Stimulated activated CD8-positive, alpha-beta memory T cell treated with anti-CD3 and anti-CD28 coated beads, Interleukin-4, amount 100 ng/mL, for 24 hours (primary cell): ENCODE data around the gene ZNF784.
A peak's percentile ranks its signal among the peaks of the same experiment; 100 is the strongest.

Source experiments
- DNase-seq: peaks from one replicate; pipeline ENCODE4 v3.0.0-alpha.2; 2020; ENCODE audit warnings: low read depth

ZNF784 gene

GRCh38 chr19:55656552-55656951 is 32.2 kb upstream of the ZNF784 start:
- DNase-seq, result no peak

- DNase-seq, result no peak
Measured at GRCh38 chr19:55655648-55656040, 31.3 kb upstream of the ZNF784 start.

- peak; percentile 93 for DNase-seq
Measured at GRCh38 chr19:55654868-55655647, 30.7 kb upstream of the ZNF784 start, which contains the start of gene U2AF2. Gene U2AF2, plus strand, starts transcription at chr19:55655035. Its CDS starts 70 bp downstream, at chr19:55655105.

- peak; percentile 99 for DNase-seq
Measured at GRCh38 chr19:55654323-55654867, 30.0 kb upstream of the ZNF784 start.

- DNase-seq, result peak; percentile 98
Measured at GRCh38 chr19:55653651-55654322, 29.4 kb upstream of the ZNF784 start.

GRCh38 chr19:55652311-55653128 is 28.2 kb upstream of the ZNF784 start:
- DNase-seq, result no peak

GRCh38 chr19:55651236-55651635 is 26.9 kb upstream of the ZNF784 start:
- DNase-seq, result no peak

GRCh38 chr19:55650602-55651230 is 26.4 kb upstream of the ZNF784 start:
- no peak for DNase-seq

GRCh38 chr19:55650126-55650557 is 25.8 kb upstream of the ZNF784 start:
- DNase-seq, result no peak

GRCh38 chr19:55649268-55650125 is 25.1 kb upstream of the ZNF784 start:
- DNase-seq, result no peak

GRCh38 chr19:55648585-55649267 is 24.4 kb upstream of the ZNF784 start:
- DNase-seq, result no peak

GRCh38 chr19:55647732-55648584 is 23.6 kb upstream of the ZNF784 start, which contains the start of gene CCDC106:
Gene CCDC106, plus strand, starts transcription at chr19:55648212. Its CDS starts 835 bp downstream, at chr19:55649047.
- DNase-seq, result no peak

GRCh38 chr19:55646889-55647731 is 22.7 kb upstream of the ZNF784 start:
- DNase-seq, result no peak

GRCh38 chr19:55645512-55645881 is 21.1 kb upstream of the ZNF784 start:
- no peak for DNase-seq

- no peak for DNase-seq
Measured at GRCh38 chr19:55644842-55645511, 20.6 kb upstream of the ZNF784 start.

- no peak for DNase-seq
Measured at GRCh38 chr19:55644191-55644833, 19.9 kb upstream of the ZNF784 start.

GRCh38 chr19:55643887-55644176 is 19.5 kb upstream of the ZNF784 start:
- no peak for DNase-seq
